NT2/D1 (cell line): Measurements from ENCODE around the gene ECI1.
A peak's percentile ranks its signal among the peaks of the same experiment; 100 is the strongest.

Source experiments
- DNase-seq: peaks from one replicate; pipeline ENCODE4 v3.0.0-alpha.2; 2011; ENCODE audit warnings: low read depth, low spot score
- H3K27me3 ChIP-seq: 2 replicates; pipeline ENCODE4 v1.6.0; 2011; ENCODE audit warnings: mild to moderate bottlenecking; ENCODE audit not compliant: insufficient read length, insufficient read depth
- H3K36me3 ChIP-seq: 2 replicates; pipeline ENCODE4 v1.6.1; 2011; ENCODE audit warnings: mild to moderate bottlenecking, low read length, mixed read lengths; ENCODE audit not compliant: insufficient read depth, insufficient read length
- H3K4me1 ChIP-seq: 2 replicates; pipeline ENCODE4 v1.5.1; 2011; ENCODE audit not compliant: insufficient read depth, insufficient read length
- H3K4me3 ChIP-seq: 2 replicates; pipeline ENCODE4 v1.5.1; 2011; ENCODE audit warnings: low read depth; ENCODE audit not compliant: insufficient read length
- H3K9ac ChIP-seq: 2 replicates; pipeline ENCODE4 v1.6.0; 2011; ENCODE audit warnings: low read depth; ENCODE audit not compliant: insufficient read length
- H3K9me3 ChIP-seq: 2 replicates; pipeline ENCODE4 v1.5.1; 2011; ENCODE audit warnings: mild to moderate bottlenecking, low read length; ENCODE audit not compliant: insufficient read depth
- SUZ12 ChIP-seq: IDR thresholded peaks from 2 replicates; pipeline ENCODE4 v1.6.1; 2011; ENCODE audit not compliant: insufficient read length, insufficient read depth; ENCODE audit errors: extremely low read depth
- YY1 ChIP-seq: IDR thresholded peaks from 2 replicates; pipeline ENCODE4 v1.6.1; 2011; ENCODE audit not compliant: insufficient read length, insufficient read depth
- ZNF274 ChIP-seq: IDR thresholded peaks from 2 replicates; pipeline ENCODE4 v1.6.1; 2011; ENCODE audit warnings: mild to moderate bottlenecking, low read depth, low read length

The ECI1 gene

GRCh38 chr16:2223221-2223941 is 28.0 kb downstream of the ECI1 start, which contains the start of gene E4F1:
Gene E4F1 (plus strand): TSS chr16:2223591. CDS start chr16:2223614, 23 bp downstream.
- TF ChIP-seq YY1 (peak; percentile 69), SUZ12 (no peak)
- Histone ChIP-seq H3K9ac (peak within 1 kb of the TSS; percentile 91), H3K4me3 (peak within 1 kb of the TSS; percentile 93), H3K27me3 (no peaks in the 10 kb centered on the region), H3K36me3 (peaks cover 23% of the 10 kb centered on the region), H3K4me1 (peaks cover 8% of the 10 kb centered on the region), H3K9me3 (no peaks in the 10 kb centered on the region)
- DNase-seq: peak; percentile 100

DNA sequence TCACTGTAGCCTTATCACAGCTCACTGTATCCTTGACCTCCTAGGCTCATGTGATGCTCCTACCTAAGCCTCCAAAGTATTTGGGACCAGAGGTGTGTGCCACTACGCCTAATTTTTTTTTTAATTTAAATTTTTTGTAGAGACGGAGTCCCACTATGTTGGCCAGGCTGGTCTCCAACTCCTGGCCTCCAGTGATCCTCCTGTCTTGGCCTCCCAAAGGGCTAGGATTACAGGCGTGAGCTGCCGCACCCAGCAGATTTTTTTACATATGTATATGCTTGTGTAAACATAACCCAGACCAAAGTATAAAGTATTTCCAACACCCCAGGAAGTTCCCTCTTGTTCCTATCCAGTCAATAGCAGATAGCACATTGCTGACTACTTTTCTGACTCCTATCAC is 35.1 kb downstream of the ECI1 start:
- DNase-seq: no peak
- no peaks in the 10 kb centered on the region for H3K9me3 ChIP-seq
- H3K9ac ChIP-seq: peak overlapping the region; percentile 82
- H3K4me1 ChIP-seq: peaks cover 26% of the 10 kb centered on the region
- H3K4me3 ChIP-seq: peak overlapping the region; percentile 29
- no peak for TF ChIP-seq ZNF274
- H3K27me3 ChIP-seq: no peaks in the 10 kb centered on the region
- peaks cover 30% of the 10 kb centered on the region for H3K36me3 ChIP-seq

DNA sequence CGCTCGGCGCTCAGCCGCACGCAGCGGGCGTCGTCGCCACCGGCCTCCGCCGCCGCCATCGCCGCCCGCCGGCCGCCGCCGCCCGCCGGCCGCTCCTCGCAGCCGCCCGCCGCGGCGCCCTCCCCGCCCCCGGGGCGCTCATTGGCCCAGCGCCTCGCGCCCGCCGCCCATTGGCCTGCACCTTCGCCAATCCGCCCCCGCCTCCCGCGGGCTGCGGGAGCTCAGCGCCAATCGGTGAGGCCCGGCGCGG is 36.7 kb downstream of the ECI1 start, which contains the start of gene PGP:
Gene PGP (minus strand): TSS at position 122 of the 250 bp plus-strand sequence. CDS start 63 bp downstream, at position 59.
- peaks cover 44% of the 10 kb centered on the region for H3K36me3 ChIP-seq
- peaks cover 39% of the 10 kb centered on the region for H3K4me1 ChIP-seq
- no peaks in the 10 kb centered on the region for H3K9me3 ChIP-seq
- TF ChIP-seq SUZ12 (no peak), ZNF274 (no peak), YY1 (no peak)
- H3K4me3 ChIP-seq: peak within 1 kb of the TSS; percentile 100
- H3K27me3 ChIP-seq: no peaks in the 10 kb centered on the region
- DNase-seq: no peak
- peak within 1 kb of the TSS; percentile 100 for H3K9ac ChIP-seq

GRCh38 chr16:2213817-2214718 is 37.3 kb downstream of the ECI1 start:
- peaks cover 41% of the 10 kb centered on the region for H3K4me1 ChIP-seq
- no peak for DNase-seq
- no peaks in the 10 kb centered on the region for H3K9me3 ChIP-seq
- peak overlapping the region; percentile 100 for H3K4me3 ChIP-seq
- H3K36me3 ChIP-seq: peaks cover 50% of the 10 kb centered on the region
- peak overlapping the region; percentile 100 for H3K9ac ChIP-seq
- TF ChIP-seq SUZ12 (no peak), ZNF274 (no peak), YY1 (no peak)
- H3K27me3 ChIP-seq: no peaks in the 10 kb centered on the region

DNA sequence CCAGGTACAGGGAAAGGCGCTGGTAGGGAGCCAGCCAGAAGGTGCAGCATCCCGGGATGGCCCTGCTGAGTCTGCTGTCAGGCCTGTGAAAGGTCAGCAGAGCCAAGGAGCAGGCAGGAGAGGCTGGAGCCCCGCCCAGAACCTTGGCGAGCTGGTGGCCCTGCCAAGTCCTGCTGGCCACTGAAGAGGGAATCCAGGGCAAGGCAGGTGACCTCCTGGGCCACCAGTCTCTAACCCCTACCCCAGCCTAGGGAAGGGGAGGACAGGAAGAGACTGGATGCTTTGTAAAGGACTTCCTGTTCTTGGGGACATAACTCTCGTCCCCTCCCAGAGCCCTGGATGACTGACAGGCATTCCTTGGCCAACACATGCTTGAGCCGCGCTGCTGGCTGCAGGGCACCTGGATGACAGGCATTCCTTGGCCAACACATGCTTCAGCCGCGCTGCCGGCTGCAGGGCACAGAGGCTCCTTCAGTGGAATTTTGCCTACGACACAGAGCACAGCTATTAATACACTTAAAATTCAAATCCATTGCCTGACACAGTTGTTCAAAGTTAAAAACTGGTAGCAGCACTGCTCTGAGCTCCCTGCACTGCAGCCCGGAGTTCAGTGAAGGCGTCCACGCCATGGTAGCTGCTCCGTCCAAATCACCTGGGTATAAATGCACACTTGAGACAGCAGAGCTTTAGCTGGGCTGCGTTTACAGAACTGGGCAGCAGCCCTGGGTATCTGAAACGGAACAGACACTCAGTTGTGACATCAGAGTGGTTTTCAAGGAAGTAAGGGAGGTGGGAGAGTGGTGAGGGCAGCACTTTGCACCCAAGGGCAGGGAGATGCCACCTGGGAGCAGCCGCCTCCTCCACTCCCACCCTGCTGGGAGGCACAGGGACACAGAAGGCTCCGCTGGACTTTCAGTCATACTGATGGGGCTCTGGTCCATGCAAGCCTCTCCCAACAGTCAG is 38.7 kb downstream of the ECI1 start:
- DNase-seq: no peak
- peak overlapping the region; percentile 100 for H3K9ac ChIP-seq
- no peaks in the 10 kb centered on the region for H3K27me3 ChIP-seq
- H3K36me3 ChIP-seq: peaks cover 64% of the 10 kb centered on the region
- H3K9me3 ChIP-seq: no peaks in the 10 kb centered on the region
- peak overlapping the region; percentile 100 for H3K4me3 ChIP-seq
- H3K4me1 ChIP-seq: peaks cover 39% of the 10 kb centered on the region
- TF ChIP-seq YY1 (no peak), SUZ12 (no peak), ZNF274 (no peak)

DNA sequence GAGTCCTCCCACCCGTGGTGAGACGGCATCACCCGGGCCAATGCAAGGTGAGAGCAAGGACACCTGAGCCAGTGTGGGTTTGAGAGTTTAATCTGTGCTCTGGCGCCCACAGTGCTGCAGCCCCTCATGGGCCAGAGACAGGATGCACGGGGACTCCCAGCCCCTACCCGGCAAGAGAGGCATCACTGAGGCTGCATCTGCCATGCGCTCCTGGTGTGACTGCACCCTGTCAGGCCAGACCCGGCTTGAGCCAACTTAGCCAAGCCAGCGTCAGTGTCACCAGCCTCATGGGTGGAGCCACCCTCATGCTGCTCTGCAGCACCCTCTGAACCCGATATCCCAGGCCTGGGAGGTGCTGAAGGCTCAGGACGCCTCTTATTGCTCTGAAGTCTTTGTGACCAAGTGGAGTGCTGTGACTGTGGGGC is 39.5 kb downstream of the ECI1 start:
- peaks cover 66% of the 10 kb centered on the region for H3K36me3 ChIP-seq
- H3K4me3 ChIP-seq: no peak overlapping the region
- DNase-seq: no peak

More for the DNA sequence above, 39.5 kb downstream of the ECI1 start:
- TF ChIP-seq ZNF274 (no peak), YY1 (no peak), SUZ12 (no peak)
- H3K27me3 ChIP-seq: no peaks in the 10 kb centered on the region
- H3K9me3 ChIP-seq: no peaks in the 10 kb centered on the region
- H3K4me1 ChIP-seq: peaks cover 34% of the 10 kb centered on the region
- peak overlapping the region; percentile 33 for H3K9ac ChIP-seq
